ENCODE measurements around the gene ST7. TPM values are rescaled to one million over a fixed set of nuclear protein-coding genes. Genes with fewer than 3 reads are reported as not detected.
A peak's percentile ranks its signal among the peaks of the same experiment; 100 is the strongest.

The ST7 gene
- total and polyA plus RNA-seq, 7 experiments from 2014 or later: 2.1 to 6.4 (median 4.1) TPM

DNA sequence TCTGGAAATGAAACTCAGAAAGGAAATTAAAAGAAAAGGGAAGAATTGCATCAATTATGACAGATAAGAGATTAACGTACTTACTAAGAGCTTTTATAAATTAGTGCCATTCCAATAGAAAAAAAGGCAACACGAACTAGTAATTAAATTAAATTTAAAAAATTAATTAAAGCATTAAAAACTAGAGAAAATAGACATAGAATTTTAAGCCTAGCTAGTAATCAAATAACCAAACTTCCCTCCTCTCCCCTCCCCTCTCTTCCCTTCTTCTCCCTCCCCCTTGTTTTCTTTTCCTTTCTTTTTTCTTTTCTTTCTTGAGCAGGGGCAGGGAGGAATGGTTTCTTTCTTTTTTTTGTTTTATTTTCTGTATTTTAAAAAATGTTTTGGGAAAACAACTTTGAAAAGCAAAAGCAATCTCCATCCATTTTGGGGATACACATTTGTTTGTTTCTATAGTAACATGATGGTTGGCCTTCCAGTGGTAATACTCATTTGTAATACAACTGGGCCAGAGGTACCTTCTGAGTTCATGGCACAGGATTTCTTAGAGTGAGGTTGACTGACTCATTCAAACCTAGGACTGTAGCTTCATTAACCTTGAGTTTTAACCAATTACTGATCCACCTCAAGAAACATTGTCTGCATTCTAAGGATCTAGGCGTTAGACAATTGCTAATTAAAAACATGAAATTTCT is 132.6 kb downstream of the ST7 start:
- no peaks in the 10 kb centered on the region for H3K9me3 ChIP-seq (ENCODE audit: control insufficient read depth in 2 of 3, low read length in 3 of 3)
- no peaks in the 10 kb centered on the region for H3K9me3 Mint-ChIP-seq
- no peak overlapping the region for H3K27ac Mint-ChIP-seq
- CTCF ChIA-PET: interaction anchor here (0.9 kb wide), 1 partner anchor 80 kb away, joined by 3 read pairs; no protein-coding TSS in a partner anchor
- H3K36me3 ChIP-seq (ENCODE audit: control insufficient read depth in 2 of 3, insufficient read depth in 3 of 3, low read length in 3 of 3): no peaks in the 10 kb centered on the region
- H3K36me3 Mint-ChIP-seq: no peaks in the 10 kb centered on the region
- H3K4me1 ChIP-seq (ENCODE audit: control insufficient read depth in 2 of 2, insufficient read depth in 2 of 2, low read length in 2 of 2): peaks cover 6 to 12% of the 10 kb centered on the region in 2 donors
- H3K27me3 Mint-ChIP-seq: peaks cover 0 to 8% (median 0%) of the 10 kb centered on the region in 5 donors
- H3K27ac ChIP-seq (ENCODE audit: low read depth, low read length): no peak overlapping the region
- no peaks in the 10 kb centered on the region for H3K27me3 ChIP-seq (ENCODE audit: control insufficient read depth in 2 of 2, insufficient read depth in 2 of 2, low read length in 2 of 2)
- DNase-seq: no peak
- no peak overlapping the region for H3K4me3 Mint-ChIP-seq
- no peak for ATAC-seq
- POLR2A ChIA-PET: interaction anchor here (0.6 kb wide), 1 partner anchor 12 kb away, joined by 4 read pairs; no protein-coding TSS in a partner anchor
- peaks cover 11 to 30% (median 21%) of the 10 kb centered on the region in 7 donors for H3K4me1 Mint-ChIP-seq
- intact Hi-C loops (cut with micrococcal nuclease): loop anchor here in 1 of 2 donors (5.0 kb wide), 1 partner anchor 39 kb away; no protein-coding TSS in a partner anchor
- no peak overlapping the region for H3K4me3 ChIP-seq (ENCODE audit: low read length)

DNA sequence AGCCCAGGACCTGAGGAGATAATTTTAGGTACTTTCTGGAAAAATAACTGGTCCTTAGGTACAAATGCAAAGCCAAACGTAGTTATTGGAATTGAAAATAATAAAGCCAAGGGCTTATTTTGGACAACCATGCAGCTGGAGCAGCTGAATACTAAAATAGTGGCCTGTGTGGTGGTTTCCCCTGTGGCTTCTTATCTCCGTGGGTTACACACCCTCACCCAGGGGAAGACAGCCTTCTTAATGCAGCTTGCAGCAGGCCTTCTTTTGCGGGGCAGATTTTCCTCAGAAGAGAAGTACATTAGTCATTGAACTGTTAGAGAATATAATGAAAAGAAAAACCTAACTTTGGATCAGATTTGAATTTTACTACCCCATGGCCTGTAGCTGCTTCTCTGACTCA is 133.5 kb downstream of the ST7 start:
- DNase-seq (no peak), ATAC-seq (no peak)
- Mint-ChIP-seq H3K4me1 (peaks cover 11 to 30% (median 21%) of the 10 kb centered on the region in 7 donors), H3K27me3 (peaks cover 0 to 8% (median 0%) of the 10 kb centered on the region in 5 donors), H3K9me3 (no peaks in the 10 kb centered on the region), H3K4me3 (peak overlapping the region in 1 of 10 donors; percentile 8), H3K36me3 (no peaks in the 10 kb centered on the region), H3K27ac (no peak overlapping the region)
- Histone ChIP-seq H3K9me3 (ENCODE audit: control insufficient read depth in 2 of 3, low read length in 3 of 3) (no peaks in the 10 kb centered on the region), H3K4me3 (ENCODE audit: low read length) (no peak overlapping the region), H3K4me1 (ENCODE audit: control insufficient read depth in 2 of 2, insufficient read depth in 2 of 2, low read length in 2 of 2) (peaks cover 6 to 12% of the 10 kb centered on the region in 2 donors), H3K27me3 (ENCODE audit: control insufficient read depth in 2 of 2, insufficient read depth in 2 of 2, low read length in 2 of 2) (no peaks in the 10 kb centered on the region), H3K36me3 (ENCODE audit: control insufficient read depth in 2 of 3, insufficient read depth in 3 of 3, low read length in 3 of 3) (no peaks in the 10 kb centered on the region), H3K27ac (ENCODE audit: low read depth, low read length) (no peak overlapping the region)
- CTCF ChIA-PET: interaction anchor here (0.9 kb wide), 1 partner anchor 81 kb away, joined by 3 read pairs; no protein-coding TSS in a partner anchor
- intact Hi-C loops (cut with micrococcal nuclease): loop anchor here in 1 of 2 donors (5.0 kb wide), 1 partner anchor 39 kb away; no protein-coding TSS in a partner anchor
- POLR2A ChIA-PET: no interaction called here

DNA sequence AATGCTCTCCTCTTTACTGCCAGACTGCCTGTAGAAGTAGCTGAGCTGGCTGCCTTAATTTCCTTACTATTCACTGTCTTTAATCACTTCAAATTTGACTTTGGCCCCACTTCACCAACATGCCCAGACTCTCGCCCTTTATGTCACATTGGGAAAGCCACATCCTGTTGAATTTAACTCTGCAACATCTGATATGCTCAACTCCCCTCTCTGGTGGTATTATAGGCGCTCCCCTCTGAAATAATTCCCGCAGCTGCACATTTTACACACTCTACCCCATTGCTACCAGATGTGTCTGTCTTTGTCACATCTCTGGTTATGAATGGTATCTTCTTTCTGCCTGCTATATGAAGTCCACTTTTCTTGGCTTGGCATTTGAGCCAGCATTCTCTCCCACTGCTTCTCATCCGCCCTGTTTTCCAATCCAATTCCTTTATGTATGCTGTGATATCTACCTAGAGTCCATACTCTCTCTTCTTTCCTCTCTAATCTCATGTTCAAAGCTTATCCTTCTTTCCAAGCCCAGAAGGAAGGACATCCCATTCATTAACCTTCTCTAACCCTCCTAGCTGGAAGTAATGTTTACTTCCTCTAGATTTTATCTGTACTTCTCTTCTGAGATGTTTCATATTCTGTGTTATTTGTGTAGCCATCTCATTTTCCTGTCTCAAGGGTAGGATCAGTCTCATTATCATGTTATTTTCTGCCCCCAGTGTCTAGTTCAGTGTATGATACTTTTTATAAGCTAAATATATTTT is 134.5 kb downstream of the ST7 start:
- no peaks in the 10 kb centered on the region for H3K9me3 ChIP-seq (ENCODE audit: control insufficient read depth in 2 of 3, low read length in 3 of 3)
- peak in 1 of 9 donors; percentile 2 for DNase-seq
- H3K27me3 Mint-ChIP-seq: peaks cover 0 to 8% (median 0%) of the 10 kb centered on the region in 5 donors
- H3K36me3 Mint-ChIP-seq: no peaks in the 10 kb centered on the region
- no peak for ATAC-seq
- no peak overlapping the region for H3K4me3 ChIP-seq (ENCODE audit: low read length)
- no peaks in the 10 kb centered on the region for H3K9me3 Mint-ChIP-seq
- H3K27ac ChIP-seq (ENCODE audit: low read depth, low read length): no peak overlapping the region
- H3K4me1 ChIP-seq (ENCODE audit: control insufficient read depth in 2 of 2, insufficient read depth in 2 of 2, low read length in 2 of 2): peaks cover 6 to 12% of the 10 kb centered on the region in 2 donors
- ChIA-PET CTCF (interaction anchor here (0.8 kb wide), 1 partner anchor 32 kb away, joined by 3 read pairs; no protein-coding TSS in a partner anchor), POLR2A (no interaction called here)
- H3K27me3 ChIP-seq (ENCODE audit: control insufficient read depth in 2 of 2, insufficient read depth in 2 of 2, low read length in 2 of 2): no peaks in the 10 kb centered on the region
- H3K36me3 ChIP-seq (ENCODE audit: control insufficient read depth in 2 of 3, insufficient read depth in 3 of 3, low read length in 3 of 3): no peaks in the 10 kb centered on the region
- peak overlapping the region in 9 of 10 donors; percentile 4 to 56 (median 25) for H3K4me3 Mint-ChIP-seq
- intact Hi-C loops (cut with micrococcal nuclease): loop anchor here in 1 of 2 donors (5.0 kb wide), 1 partner anchor 41 kb away; no protein-coding TSS in a partner anchor
- H3K4me1 Mint-ChIP-seq: peaks cover 11 to 30% (median 21%) of the 10 kb centered on the region in 7 donors
- peak overlapping the region in 1 of 9 donors; percentile 9 for H3K27ac Mint-ChIP-seq

DNA sequence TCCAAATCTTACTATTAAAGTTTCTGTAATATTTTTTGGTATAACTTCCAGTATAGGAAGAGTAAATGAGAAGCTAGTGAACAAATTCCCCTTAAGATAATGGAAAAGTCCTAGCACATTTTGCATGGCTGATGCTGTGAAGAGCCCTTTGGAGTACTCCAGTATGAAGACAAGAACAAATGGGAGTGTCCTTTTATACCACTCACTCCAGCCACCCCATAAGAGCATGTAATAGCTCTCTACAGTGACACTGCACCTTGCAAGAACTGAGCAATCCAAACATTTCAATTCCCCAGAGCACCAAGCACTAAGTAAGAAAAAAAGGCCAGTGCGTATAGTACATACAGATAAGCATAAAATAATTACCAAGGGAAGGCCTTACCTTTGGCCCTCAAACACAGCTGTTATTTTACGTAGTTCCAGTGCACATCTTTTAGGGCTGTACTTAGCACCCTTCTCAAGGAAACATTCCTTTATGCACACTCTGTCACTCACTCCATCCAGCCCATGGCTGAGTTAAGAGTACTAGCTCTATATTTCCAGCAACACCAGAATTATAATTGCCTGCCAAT is 135.4 kb downstream of the ST7 start:
- intact Hi-C loops (cut with micrococcal nuclease): loop anchor here in 1 of 2 donors (5.0 kb wide), 1 partner anchor 41 kb away; no protein-coding TSS in a partner anchor

DNA sequence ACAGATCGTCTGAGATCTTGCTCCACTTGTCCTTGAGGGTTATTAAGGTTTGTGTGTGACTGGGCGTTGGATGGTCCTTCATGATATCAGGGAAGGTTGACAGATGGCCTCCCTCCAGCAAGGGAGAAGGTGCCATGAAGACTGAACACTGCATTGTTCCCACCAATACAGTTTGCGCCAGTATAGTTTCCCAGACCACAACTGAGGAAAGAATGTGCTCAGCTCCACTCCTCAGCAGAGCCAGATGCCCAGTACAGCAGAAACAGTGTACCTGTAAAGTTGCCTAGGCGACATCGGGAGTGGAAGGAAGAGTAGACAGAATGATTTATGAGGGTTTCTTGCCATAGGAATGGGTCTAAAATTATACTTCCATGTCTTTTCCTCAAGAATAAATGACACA is 137.5 kb downstream of the ST7 start:
- peaks cover 14 to 30% (median 22%) of the 10 kb centered on the region in 7 donors for H3K4me1 Mint-ChIP-seq
- intact Hi-C loops (cut with micrococcal nuclease): no loop called here
- ATAC-seq (no peak), DNase-seq (no peak)
- H3K4me3 ChIP-seq (ENCODE audit: low read length): no peak overlapping the region
- no peak overlapping the region for H3K4me3 Mint-ChIP-seq
- CTCF ChIA-PET: no interaction called here
- no peaks in the 10 kb centered on the region for H3K27me3 Mint-ChIP-seq
- H3K36me3 ChIP-seq (ENCODE audit: control insufficient read depth in 2 of 3, insufficient read depth in 3 of 3, low read length in 3 of 3): no peaks in the 10 kb centered on the region
- POLR2A ChIA-PET: no interaction called here
- no peaks in the 10 kb centered on the region for H3K9me3 Mint-ChIP-seq
- no peaks in the 10 kb centered on the region for H3K9me3 ChIP-seq (ENCODE audit: control insufficient read depth in 2 of 3, low read length in 3 of 3)
- no peak overlapping the region for H3K27ac Mint-ChIP-seq
- peaks cover 6 to 12% of the 10 kb centered on the region in 2 donors for H3K4me1 ChIP-seq (ENCODE audit: control insufficient read depth in 2 of 2, insufficient read depth in 2 of 2, low read length in 2 of 2)
- H3K27ac ChIP-seq (ENCODE audit: low read depth, low read length): no peak overlapping the region
- H3K36me3 Mint-ChIP-seq: no peaks in the 10 kb centered on the region
- H3K27me3 ChIP-seq (ENCODE audit: control insufficient read depth in 2 of 2, insufficient read depth in 2 of 2, low read length in 2 of 2): no peaks in the 10 kb centered on the region

More for the DNA sequence above, 135.4 kb downstream of the ST7 start:
- H3K4me3 Mint-ChIP-seq: no peak overlapping the region
- H3K36me3 ChIP-seq (ENCODE audit: control insufficient read depth in 2 of 3, insufficient read depth in 3 of 3, low read length in 3 of 3): no peaks in the 10 kb centered on the region
- no peaks in the 10 kb centered on the region for H3K9me3 ChIP-seq (ENCODE audit: control insufficient read depth in 2 of 3, low read length in 3 of 3)
- peaks cover 11 to 29% (median 20%) of the 10 kb centered on the region in 7 donors for H3K4me1 Mint-ChIP-seq
- DNase-seq: no peak
- H3K27ac ChIP-seq (ENCODE audit: low read depth, low read length): no peak overlapping the region
- H3K36me3 Mint-ChIP-seq: no peaks in the 10 kb centered on the region
- peaks cover 0 to 7% (median 0%) of the 10 kb centered on the region in 5 donors for H3K27me3 Mint-ChIP-seq
- no peak for ATAC-seq
- no peak overlapping the region for H3K4me3 ChIP-seq (ENCODE audit: low read length)
- H3K27me3 ChIP-seq (ENCODE audit: control insufficient read depth in 2 of 2, insufficient read depth in 2 of 2, low read length in 2 of 2): no peaks in the 10 kb centered on the region
- ChIA-PET CTCF (interaction anchor here (0.7 to 0.8 kb wide), 2 partner anchors 32 to 506 kb away, joined by 3 read pairs; no protein-coding TSS in a partner anchor), POLR2A (no interaction called here)
- H3K4me1 ChIP-seq (ENCODE audit: control insufficient read depth in 2 of 2, insufficient read depth in 2 of 2, low read length in 2 of 2): peaks cover 6 to 12% of the 10 kb centered on the region in 2 donors
- no peak overlapping the region for H3K27ac Mint-ChIP-seq
- no peaks in the 10 kb centered on the region for H3K9me3 Mint-ChIP-seq

DNA sequence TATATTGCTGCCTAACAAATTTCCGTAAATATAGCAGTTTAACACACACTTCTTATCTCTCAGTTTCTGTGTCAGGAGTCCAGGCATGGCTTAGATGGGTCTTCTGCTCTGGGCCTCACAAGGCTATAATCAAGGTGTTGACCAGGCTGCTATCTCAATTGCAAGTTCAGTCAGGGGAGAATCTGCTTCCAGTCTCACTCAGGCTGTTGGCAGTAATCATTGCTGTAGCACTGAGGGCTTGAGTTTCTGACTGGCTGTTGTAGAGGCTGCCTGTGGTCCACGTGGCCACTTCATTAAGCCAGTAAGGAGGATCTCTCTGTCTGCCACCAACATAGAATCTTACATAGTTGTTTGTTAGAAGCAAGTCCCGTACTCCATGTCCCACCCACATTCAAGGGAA is 138.4 kb downstream of the ST7 start:
- Mint-ChIP-seq H3K36me3 (no peaks in the 10 kb centered on the region), H3K27me3 (no peaks in the 10 kb centered on the region), H3K27ac (no peak overlapping the region), H3K4me1 (peaks cover 14 to 29% (median 16%) of the 10 kb centered on the region in 7 donors), H3K4me3 (no peak overlapping the region), H3K9me3 (no peaks in the 10 kb centered on the region)
- no peak for ATAC-seq
- ChIA-PET POLR2A (no interaction called here), CTCF (no interaction called here)
- Histone ChIP-seq H3K4me3 (ENCODE audit: low read length) (no peak overlapping the region), H3K4me1 (ENCODE audit: control insufficient read depth in 2 of 2, insufficient read depth in 2 of 2, low read length in 2 of 2) (peaks cover 6 to 10% of the 10 kb centered on the region in 2 donors), H3K27me3 (ENCODE audit: control insufficient read depth in 2 of 2, insufficient read depth in 2 of 2, low read length in 2 of 2) (no peaks in the 10 kb centered on the region), H3K9me3 (ENCODE audit: control insufficient read depth in 2 of 3, low read length in 3 of 3) (no peaks in the 10 kb centered on the region), H3K36me3 (ENCODE audit: control insufficient read depth in 2 of 3, insufficient read depth in 3 of 3, low read length in 3 of 3) (no peaks in the 10 kb centered on the region), H3K27ac (ENCODE audit: low read depth, low read length) (no peak overlapping the region)
- DNase-seq: no peak
- intact Hi-C loops (cut with micrococcal nuclease): no loop called here

Measured in naive thymus-derived CD4-positive, alpha-beta T cell (primary cell).